Left ventricle myocardium inferior (tissue), 1 donor: ENCODE data around the gene CLEC17A. TPM values are rescaled to one million over a fixed set of nuclear protein-coding genes. Genes with fewer than 3 reads are reported as not detected.
"Not testable (repeated sequence)": the region's sequence is repeated elsewhere in the genome, so short reads cannot be mapped to it uniquely, and the experiment has no call there.

Experiments used
- DNase-seq: peaks from one replicate; pipeline ENCODE4 v3.0.0-alpha.2; 2020
- H3K27ac ChIP-seq: fragments of 200-600 bp; replicated peaks from 2 replicates; pipeline ENCODE4 v1.8.0; 2021
- H3K27me3 ChIP-seq: fragments of 200-600 bp; 2 replicates; pipeline ENCODE4 v1.8.0; 2021; ENCODE audit warnings: low read depth
- H3K36me3 ChIP-seq: fragments of 200-600 bp; 2 replicates; pipeline ENCODE4 v1.8.0; 2021
- H3K4me1 ChIP-seq: fragments of 200-600 bp; 2 replicates; pipeline ENCODE4 v1.8.0; 2021
- H3K4me3 ChIP-seq: fragments of 200-600 bp; 2 replicates; pipeline ENCODE4 v1.8.0; 2021; ENCODE audit warnings: mild to moderate bottlenecking, moderate library complexity
- H3K9me3 ChIP-seq: fragments of 200-600 bp; replicated peaks from 2 replicates; pipeline ENCODE4 v1.8.0; 2021
- CTCF ChIP-seq: fragments of 200-600 bp; IDR thresholded peaks from 2 replicates; pipeline ENCODE4 v1.8.0; 2021; ENCODE audit warnings: antibody characterized with exemption, mild to moderate bottlenecking, borderline replicate concordance
- intact Hi-C: fragments of 100-400 bp; cut with micrococcal nuclease; formaldehyde crosslinking; loops from one replicate; pipeline ENCODE4 v1.11.0; 2022
- total RNA-seq: library from RNA; stranded (reverse); fragmentation: NEBNext Ultra II Directional; extraction: Animal tissue kit (Norgen Biotek cat#: 25700); gene quantifications from one replicate; pipeline ENCODE4 v1.2.1, GENCODE V29; 2021
- donor health status: DM: no; HTN: yes; CAD: no; lungs with severe emphysema.

CLEC17A gene
- total RNA-seq, 1 donor from 2014 or later = not detected

GRCh38 chr19:14615623-14616022 is 32.7 kb downstream of the CLEC17A start:
- no peaks in the 10 kb centered on the region for H3K36me3 ChIP-seq
- H3K27ac ChIP-seq = no peak overlapping the region
- intact Hi-C loops = no loop called here
- DNase-seq = no peak
- no peak overlapping the region for H3K4me3 ChIP-seq
- H3K4me1 ChIP-seq = no peaks in the 10 kb centered on the region
- peaks cover 10% of the 10 kb centered on the region for H3K27me3 ChIP-seq
- H3K9me3 ChIP-seq = peaks cover 21% of the 10 kb centered on the region
- TF ChIP-seq CTCF = no peak

- H3K27ac ChIP-seq = no peak overlapping the region
- no peak for DNase-seq
- no peak overlapping the region for H3K4me3 ChIP-seq
- H3K27me3 ChIP-seq = peaks cover 10% of the 10 kb centered on the region
- peaks cover 21% of the 10 kb centered on the region for H3K9me3 ChIP-seq
- no peaks in the 10 kb centered on the region for H3K4me1 ChIP-seq
- intact Hi-C loops = no loop called here
- TF ChIP-seq CTCF = no peak
- H3K36me3 ChIP-seq = no peaks in the 10 kb centered on the region
Observed at GRCh38 chr19:14616407-14616806, 33.5 kb downstream of the CLEC17A start.

DNA sequence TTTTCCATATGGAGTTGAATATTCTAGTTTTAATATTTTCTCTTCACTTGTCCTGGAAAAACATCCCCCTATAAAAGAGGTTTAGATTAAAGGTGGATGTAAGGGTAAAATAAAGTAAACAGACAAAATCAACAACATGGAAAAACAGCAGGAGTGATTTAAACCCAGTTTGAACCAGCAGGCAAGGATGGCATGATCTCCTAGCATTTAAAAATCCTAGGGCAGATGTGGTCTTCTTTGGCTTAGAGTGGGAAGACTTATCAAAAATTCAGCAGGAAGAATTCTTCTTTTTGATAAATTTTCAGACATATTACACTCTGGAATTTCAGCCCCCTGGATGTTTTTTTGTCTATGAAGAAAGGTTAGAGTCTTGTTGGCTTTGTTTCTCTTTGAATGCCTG is 36.5 kb downstream of the CLEC17A start:
- no peaks in the 10 kb centered on the region for H3K36me3 ChIP-seq
- peaks cover 21% of the 10 kb centered on the region for H3K9me3 ChIP-seq
- H3K4me1 ChIP-seq = no peaks in the 10 kb centered on the region
- no peak for DNase-seq
- H3K27ac ChIP-seq = no peak overlapping the region
- no peak overlapping the region for H3K4me3 ChIP-seq
- intact Hi-C loops = no loop called here
- TF ChIP-seq CTCF = no peak
- H3K27me3 ChIP-seq = peaks cover 10% of the 10 kb centered on the region

DNA sequence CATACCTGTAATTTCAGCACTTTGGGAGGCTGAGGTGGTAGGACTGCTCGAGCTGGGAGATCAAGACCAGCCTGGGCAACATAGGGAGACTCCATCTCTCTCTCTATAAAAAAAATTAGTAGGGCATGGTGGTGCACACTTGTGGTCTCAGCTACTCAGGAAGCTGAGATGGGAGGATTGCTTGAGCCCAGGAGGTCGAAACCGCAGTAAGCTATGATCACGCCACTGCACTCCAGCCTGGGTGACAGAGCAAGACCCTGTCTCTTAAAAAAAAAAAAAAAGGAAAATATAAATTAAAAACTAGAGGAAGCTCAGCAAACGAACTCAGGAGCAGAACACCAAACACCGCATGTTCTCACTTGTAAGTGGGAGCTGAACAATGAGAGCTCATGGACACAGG is 41.6 kb downstream of the CLEC17A start:
- H3K4me3 ChIP-seq, intact Hi-C loops, H3K27me3 ChIP-seq, H3K36me3 ChIP-seq, H3K27ac ChIP-seq, DNase-seq, H3K4me1 ChIP-seq: not testable (repeated sequence)
- H3K9me3 ChIP-seq = peaks cover 14% of the 10 kb centered on the region

DNA sequence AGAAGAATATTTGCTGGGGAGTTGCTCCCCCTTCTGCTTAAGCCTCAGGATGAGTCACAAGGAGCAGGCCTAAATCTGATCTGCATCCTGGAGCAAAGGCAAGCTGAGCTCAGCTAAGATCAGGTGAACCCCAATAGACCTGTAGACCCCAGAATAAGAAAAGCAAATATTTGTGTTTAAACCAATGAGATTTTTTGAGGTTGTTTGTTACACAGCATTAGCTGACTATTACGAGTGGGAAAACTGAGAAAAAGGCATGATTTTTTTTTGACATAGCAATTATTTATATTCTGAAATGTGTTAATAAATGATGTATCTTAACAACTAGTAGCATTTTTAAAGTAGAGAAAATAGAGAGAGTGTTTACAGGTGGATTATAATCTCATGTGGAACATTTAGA is 46.7 kb downstream of the CLEC17A start:
- TF ChIP-seq CTCF = no peak
- intact Hi-C loops = no loop called here
- no peaks in the 10 kb centered on the region for H3K4me1 ChIP-seq

GRCh38 chr19:14632286-14632685 is 49.4 kb downstream of the CLEC17A start:
- no peak for TF ChIP-seq CTCF

More for the DNA sequence above, 46.7 kb downstream of the CLEC17A start:
- H3K36me3 ChIP-seq = no peaks in the 10 kb centered on the region
- H3K27me3 ChIP-seq = peaks cover 7% of the 10 kb centered on the region
- DNase-seq = no peak
- H3K9me3 ChIP-seq = peaks cover 14% of the 10 kb centered on the region
- no peak overlapping the region for H3K27ac ChIP-seq
- no peak overlapping the region for H3K4me3 ChIP-seq

More at GRCh38 chr19:14632286-14632685, 49.4 kb downstream of the CLEC17A start:
- DNase-seq = no peak
- no peaks in the 10 kb centered on the region for H3K36me3 ChIP-seq
- no peak overlapping the region for H3K4me3 ChIP-seq
- H3K27ac ChIP-seq = no peak overlapping the region
- peaks cover 13% of the 10 kb centered on the region for H3K27me3 ChIP-seq
- intact Hi-C loops = no loop called here
- peaks cover 19% of the 10 kb centered on the region for H3K9me3 ChIP-seq
- H3K4me1 ChIP-seq = no peaks in the 10 kb centered on the region
